ENCODE measurements around the gene PHC3. TPM values are rescaled to one million over a fixed set of nuclear protein-coding genes. Genes with fewer than 3 reads are reported as not detected.

Gene PHC3, protein sequence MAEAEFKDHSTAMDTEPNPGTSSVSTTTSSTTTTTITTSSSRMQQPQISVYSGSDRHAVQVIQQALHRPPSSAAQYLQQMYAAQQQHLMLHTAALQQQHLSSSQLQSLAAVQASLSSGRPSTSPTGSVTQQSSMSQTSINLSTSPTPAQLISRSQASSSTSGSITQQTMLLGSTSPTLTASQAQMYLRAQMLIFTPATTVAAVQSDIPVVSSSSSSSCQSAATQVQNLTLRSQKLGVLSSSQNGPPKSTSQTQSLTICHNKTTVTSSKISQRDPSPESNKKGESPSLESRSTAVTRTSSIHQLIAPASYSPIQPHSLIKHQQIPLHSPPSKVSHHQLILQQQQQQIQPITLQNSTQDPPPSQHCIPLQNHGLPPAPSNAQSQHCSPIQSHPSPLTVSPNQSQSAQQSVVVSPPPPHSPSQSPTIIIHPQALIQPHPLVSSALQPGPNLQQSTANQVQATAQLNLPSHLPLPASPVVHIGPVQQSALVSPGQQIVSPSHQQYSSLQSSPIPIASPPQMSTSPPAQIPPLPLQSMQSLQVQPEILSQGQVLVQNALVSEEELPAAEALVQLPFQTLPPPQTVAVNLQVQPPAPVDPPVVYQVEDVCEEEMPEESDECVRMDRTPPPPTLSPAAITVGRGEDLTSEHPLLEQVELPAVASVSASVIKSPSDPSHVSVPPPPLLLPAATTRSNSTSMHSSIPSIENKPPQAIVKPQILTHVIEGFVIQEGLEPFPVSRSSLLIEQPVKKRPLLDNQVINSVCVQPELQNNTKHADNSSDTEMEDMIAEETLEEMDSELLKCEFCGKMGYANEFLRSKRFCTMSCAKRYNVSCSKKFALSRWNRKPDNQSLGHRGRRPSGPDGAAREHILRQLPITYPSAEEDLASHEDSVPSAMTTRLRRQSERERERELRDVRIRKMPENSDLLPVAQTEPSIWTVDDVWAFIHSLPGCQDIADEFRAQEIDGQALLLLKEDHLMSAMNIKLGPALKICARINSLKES
- total RNA-seq = 10 to 100 TPM; 93.5 to 96.1 TPM
- 24.8 TPM for polyA plus RNA-seq (ENCODE audit: insufficient read depth, low read depth, low replicate concordance)
- long read RNA-seq, donor 1, full-length matches to known transcripts = 4 of 4 reads
- long read RNA-seq, donor 1, partial matches to known transcripts = 0 of 4 reads
- long read RNA-seq, donor 1, other reads (novel, unspliced or antisense) = 0 of 4 reads
- long read RNA-seq, donor 2 = 0 reads

DNA sequence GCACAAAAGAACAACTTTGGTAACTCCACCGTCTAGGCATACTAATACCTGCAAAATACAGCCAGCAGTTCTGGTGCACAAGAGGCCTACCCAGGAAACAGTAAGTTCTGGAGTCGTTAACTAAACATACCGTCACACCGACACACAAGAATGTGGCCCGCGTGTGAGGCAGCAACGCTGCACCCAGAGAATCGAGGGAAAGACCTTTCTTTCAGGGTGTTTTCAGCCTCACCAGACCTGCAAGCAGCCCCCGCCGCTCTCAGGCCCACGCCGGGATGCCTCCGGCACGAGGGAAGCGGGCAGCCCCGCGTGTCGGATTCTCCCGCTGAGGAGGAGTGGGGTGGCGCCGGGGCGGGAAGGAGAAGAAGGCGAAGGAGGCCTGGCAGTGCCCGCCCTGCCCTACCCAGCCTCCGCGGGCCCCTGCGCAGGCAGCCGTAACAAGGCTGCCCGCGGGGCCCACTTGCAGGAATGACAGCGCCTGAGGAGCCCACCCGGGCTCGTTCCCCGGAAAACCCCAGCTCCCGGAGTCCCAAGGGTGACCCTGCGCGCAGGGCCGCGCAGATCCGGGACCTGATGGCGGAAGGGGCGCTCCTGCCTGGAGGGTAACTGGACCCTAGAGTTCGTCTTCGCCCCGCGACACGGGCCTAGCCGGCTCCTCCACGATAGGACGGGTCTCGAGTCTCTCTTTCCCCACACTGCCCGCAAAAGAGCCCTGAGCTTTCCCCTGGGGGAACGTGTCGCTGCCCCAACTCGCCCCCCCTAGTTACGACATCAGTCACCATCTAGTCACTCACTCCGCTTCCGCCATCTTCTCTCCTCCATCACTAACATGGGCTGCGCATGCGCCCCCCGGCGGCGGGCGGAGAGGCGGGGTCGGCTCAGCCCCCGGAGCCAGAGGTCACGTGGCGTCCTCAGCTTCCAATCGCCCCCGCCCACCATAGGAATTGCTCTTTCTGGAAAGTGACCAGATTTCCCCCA is at the start of gene PHC3:
PHC3 (minus strand) TSS at position 826 of the 978 bp plus-strand sequence; CDS start at position 808, 18 bp downstream.
- peak within 1 kb of the TSS; percentile 94 to 99 for H3K27ac ChIP-seq
- no peaks in the 10 kb centered on the region for H3K9me3 ChIP-seq
- WGBS, 2 donors = 0% methylated on average over 16 to 57 of the region's 71 CpGs
- no peaks in the 10 kb centered on the region for H3K27me3 ChIP-seq
- peak within 1 kb of the TSS; percentile 95 to 99 for H3K4me3 ChIP-seq
- intact Hi-C loops (cut with DNase I; ENCODE audit: low total_unique reads) = no loop called here
- H3K4me1 ChIP-seq = peaks cover 7% of the 10 kb centered on the region
- DNase-seq = peak; percentile 95
- TF ChIP-seq, protein P1, sequence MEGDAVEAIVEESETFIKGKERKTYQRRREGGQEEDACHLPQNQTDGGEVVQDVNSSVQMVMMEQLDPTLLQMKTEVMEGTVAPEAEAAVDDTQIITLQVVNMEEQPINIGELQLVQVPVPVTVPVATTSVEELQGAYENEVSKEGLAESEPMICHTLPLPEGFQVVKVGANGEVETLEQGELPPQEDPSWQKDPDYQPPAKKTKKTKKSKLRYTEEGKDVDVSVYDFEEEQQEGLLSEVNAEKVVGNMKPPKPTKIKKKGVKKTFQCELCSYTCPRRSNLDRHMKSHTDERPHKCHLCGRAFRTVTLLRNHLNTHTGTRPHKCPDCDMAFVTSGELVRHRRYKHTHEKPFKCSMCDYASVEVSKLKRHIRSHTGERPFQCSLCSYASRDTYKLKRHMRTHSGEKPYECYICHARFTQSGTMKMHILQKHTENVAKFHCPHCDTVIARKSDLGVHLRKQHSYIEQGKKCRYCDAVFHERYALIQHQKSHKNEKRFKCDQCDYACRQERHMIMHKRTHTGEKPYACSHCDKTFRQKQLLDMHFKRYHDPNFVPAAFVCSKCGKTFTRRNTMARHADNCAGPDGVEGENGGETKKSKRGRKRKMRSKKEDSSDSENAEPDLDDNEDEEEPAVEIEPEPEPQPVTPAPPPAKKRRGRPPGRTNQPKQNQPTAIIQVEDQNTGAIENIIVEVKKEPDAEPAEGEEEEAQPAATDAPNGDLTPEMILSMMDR (IDR thresholded peaks at IDR 0.05) = peak in 2 of 3 experiments; percentile 53
- TF ChIP-seq POLR2A (IDR thresholded peaks at IDR 0.05) = peak; percentile 16
- H3K36me3 ChIP-seq (ENCODE audit: low read depth, missing control alignments) = peaks cover 3% of the 10 kb centered on the region

DNA sequence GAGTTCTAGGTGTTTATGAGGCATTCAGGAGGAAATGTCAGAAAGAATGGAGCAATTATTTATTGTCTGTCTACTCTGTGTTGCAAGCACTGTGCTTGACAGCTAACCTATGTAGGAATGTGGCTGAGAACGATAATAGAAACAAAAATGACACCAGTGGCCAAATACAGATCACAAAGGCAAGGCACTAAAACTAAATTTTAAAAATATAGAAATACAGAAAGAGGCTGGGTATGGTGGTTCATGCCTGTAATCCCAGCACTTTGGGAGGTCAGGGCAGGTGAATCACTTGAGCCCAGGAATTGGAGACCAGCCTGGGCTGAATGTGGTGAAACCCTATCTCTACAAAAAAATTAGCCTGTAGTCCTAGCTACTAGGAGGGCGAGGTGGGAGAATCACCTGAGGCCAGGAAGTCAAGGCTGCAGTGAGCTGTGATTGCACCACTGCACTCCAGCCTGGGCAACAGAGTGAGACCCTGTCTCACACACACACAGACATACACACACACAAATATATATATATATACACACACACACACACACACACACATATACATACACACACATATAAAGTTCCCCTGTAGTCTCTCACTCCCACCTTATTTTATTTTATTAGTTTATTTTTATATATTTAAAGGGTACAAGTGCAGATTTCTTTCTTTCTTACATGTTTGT is 46.7 kb upstream of the PHC3 start:
- Histone ChIP-seq H3K9me3 (no peaks in the 10 kb centered on the region), H3K27me3 (no peaks in the 10 kb centered on the region), H3K4me1 (no peaks in the 10 kb centered on the region), H3K27ac (no peak overlapping the region), H3K36me3 (ENCODE audit: low read depth, missing control alignments) (no peaks in the 10 kb centered on the region), H3K4me3 (no peak overlapping the region)
- no peak for DNase-seq
- 72 to 76% methylated on average over 2 of the region's 2 CpGs for WGBS, 2 donors
- intact Hi-C loops (cut with DNase I; ENCODE audit: low total_unique reads) = no loop called here
- TF ChIP-seq POLR2A (IDR thresholded peaks at IDR 0.05) = no peak
- TF ChIP-seq, protein P1 (IDR thresholded peaks at IDR 0.05) = no peak

DNA sequence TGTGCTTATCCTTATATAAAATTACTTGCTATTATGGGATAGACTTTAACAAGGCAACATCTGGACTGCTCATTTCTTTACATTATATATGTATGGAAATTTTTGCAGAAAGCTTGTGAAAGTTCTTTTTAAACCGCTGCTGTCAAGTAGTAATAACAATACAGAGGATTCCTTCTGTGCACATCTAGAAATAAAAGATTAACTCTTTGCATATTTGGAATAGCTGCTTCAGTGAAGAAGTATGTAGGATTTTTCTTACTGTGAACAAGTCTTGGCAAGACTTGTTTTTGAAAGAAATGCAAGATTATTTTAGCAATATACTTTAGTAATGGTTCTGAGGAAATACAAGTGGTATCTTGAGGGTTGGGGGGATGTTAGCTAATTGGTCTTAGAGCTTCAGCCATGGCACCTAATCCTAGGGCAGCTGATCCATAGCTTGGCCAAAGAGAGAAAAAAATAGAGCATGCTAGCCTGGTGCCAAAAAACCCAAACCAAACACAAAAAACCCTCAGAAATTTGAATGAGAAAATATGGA is 45.0 kb upstream of the PHC3 start:
- no peaks in the 10 kb centered on the region for H3K9me3 ChIP-seq
- no peak overlapping the region for H3K4me3 ChIP-seq
- no peaks in the 10 kb centered on the region for H3K27me3 ChIP-seq
- DNase-seq = no peak
- no peak overlapping the region for H3K27ac ChIP-seq
- intact Hi-C loops (cut with DNase I; ENCODE audit: low total_unique reads) = no loop called here
- WGBS, 2 donors = 57 to 71% methylated on average over 1 of the region's 1 CpG
- no peaks in the 10 kb centered on the region for H3K4me1 ChIP-seq
- H3K36me3 ChIP-seq (ENCODE audit: low read depth, missing control alignments) = no peaks in the 10 kb centered on the region
- no peak for TF ChIP-seq POLR2A (IDR thresholded peaks at IDR 0.05)
- TF ChIP-seq, protein P1 (IDR thresholded peaks at IDR 0.05) = no peak
